Stimulated activated naive B cell treated with anti-CD40 and anti-IgM and Interleukin-4, amounts not matched to agents 10 μg/mL and 1 μg/mL and 100 μg/mL, for 72 hours (primary cell): ENCODE measurements around the gene PRRC2A.

Source experiments
- ATAC-seq, 2 donors: fragments of 150-1000 bp; cut with Tn5 transposase; replicated peaks; 2 replicates each; pipeline ENCODE4 v1.10.0; 2021; ENCODE audit warnings: moderate library complexity in 1 of 2
- DNase-seq: peaks from one replicate; pipeline ENCODE4 v3.0.0; 2021
- H3K27ac Mint-ChIP-seq: one replicate; pipeline ENCODE4 v1.8.0; 2022; ENCODE audit warnings: mild to moderate bottlenecking, mixed read lengths
- H3K27me3 Mint-ChIP-seq, 2 donors: one replicate each; pipeline ENCODE4 v1.8.0; 2022; ENCODE audit warnings: mixed read lengths in 2 of 2
- H3K36me3 Mint-ChIP-seq, 2 donors: one replicate each; pipeline ENCODE4 v1.8.0; 2022; ENCODE audit warnings: mixed read lengths in 2 of 2, mild to moderate bottlenecking in 1 of 2
- H3K4me1 Mint-ChIP-seq, 2 donors: one replicate each; pipeline ENCODE4 v1.8.0; 2022; ENCODE audit warnings: mixed read lengths in 2 of 2, mild to moderate bottlenecking in 1 of 2
- H3K4me3 Mint-ChIP-seq, 2 donors: one replicate each; pipeline ENCODE4 v1.8.0; 2022; ENCODE audit warnings: mild to moderate bottlenecking in 2 of 2, mixed read lengths in 2 of 2, moderate library complexity in 1 of 2
- H3K9me3 Mint-ChIP-seq, 2 donors: one replicate each; pipeline ENCODE4 v1.8.0; 2022; ENCODE audit warnings: mixed read lengths in 2 of 2, mild to moderate bottlenecking in 1 of 2

PRRC2A gene

GRCh38 chr6:31620586-31621319 lies at the start of gene PRRC2A:
Gene PRRC2A, plus strand, starts transcription at chr6:31620715. Its CDS starts 2,075 bp downstream, at chr6:31622790.
- peak; percentile 36 to 38 for ATAC-seq
- no peak for DNase-seq
- peaks cover 31 to 36% of the 10 kb centered on the region in 2 donors for H3K36me3 Mint-ChIP-seq
- no peaks in the 10 kb centered on the region for H3K27me3 Mint-ChIP-seq
- peaks cover 28 to 30% of the 10 kb centered on the region in 2 donors for H3K4me1 Mint-ChIP-seq
- H3K27ac Mint-ChIP-seq, result peak within 1 kb of the TSS; percentile 95
- H3K4me3 Mint-ChIP-seq, result peak within 1 kb of the TSS; percentile 90 to 91
- H3K9me3 Mint-ChIP-seq, result no peaks in the 10 kb centered on the region

GRCh38 chr6:31572041-31572911 lies 48.2 kb upstream of the PRRC2A start, which contains the start of gene LTA:
Gene LTA, plus strand, starts transcription at chr6:31572289. Its CDS starts 454 bp downstream, at chr6:31572743.
- ATAC-seq, result peak; percentile 53 to 56
- H3K27me3 Mint-ChIP-seq, result no peaks in the 10 kb centered on the region
- peak; percentile 74 for DNase-seq
- H3K4me1 Mint-ChIP-seq, result peaks cover 72 to 97% of the 10 kb centered on the region in 2 donors
- H3K4me3 Mint-ChIP-seq, result peak within 1 kb of the TSS; percentile 90 to 100
- peak within 1 kb of the TSS; percentile 100 for H3K27ac Mint-ChIP-seq
- peaks cover 25 to 50% of the 10 kb centered on the region in 2 donors for H3K36me3 Mint-ChIP-seq
- H3K9me3 Mint-ChIP-seq, result no peaks in the 10 kb centered on the region

- Mint-ChIP-seq H3K27me3 (no peaks in the 10 kb centered on the region), H3K4me1 (peaks cover 64 to 95% of the 10 kb centered on the region in 2 donors), H3K36me3 (peaks cover 32 to 51% of the 10 kb centered on the region in 2 donors), H3K27ac (peak overlapping the region; percentile 100), H3K4me3 (peak overlapping the region; percentile 90 to 100), H3K9me3 (no peaks in the 10 kb centered on the region)
- no peak for DNase-seq
- no peak for ATAC-seq
Measured at GRCh38 chr6:31573239-31574105, 47.0 kb upstream of the PRRC2A start.

- peaks cover 37 to 58% of the 10 kb centered on the region in 2 donors for H3K36me3 Mint-ChIP-seq
- H3K9me3 Mint-ChIP-seq, result no peaks in the 10 kb centered on the region
- H3K4me3 Mint-ChIP-seq, result peak overlapping the region; percentile 90 to 100
- DNase-seq, result peak; percentile 75
- H3K27me3 Mint-ChIP-seq, result no peaks in the 10 kb centered on the region
- peak overlapping the region; percentile 100 for H3K27ac Mint-ChIP-seq
- peaks cover 67 to 95% of the 10 kb centered on the region in 2 donors for H3K4me1 Mint-ChIP-seq
- peak; percentile 45 to 53 for ATAC-seq
Measured at GRCh38 chr6:31574106-31575061, 46.1 kb upstream of the PRRC2A start.

GRCh38 chr6:31575335-31575901 lies 45.1 kb upstream of the PRRC2A start, which contains the start of gene TNF:
Gene TNF, plus strand, starts transcription at chr6:31575565. Its CDS starts 177 bp downstream, at chr6:31575742.
- Mint-ChIP-seq H3K36me3 (peaks cover 37 to 58% of the 10 kb centered on the region in 2 donors), H3K4me1 (peaks cover 69 to 95% of the 10 kb centered on the region in 2 donors)
- peak; percentile 44 to 49 for ATAC-seq

GRCh38 chr6:31575952-31576685 lies 44.4 kb upstream of the PRRC2A start:
- Mint-ChIP-seq H3K4me1 (peaks cover 69 to 97% of the 10 kb centered on the region in 2 donors), H3K27me3 (no peaks in the 10 kb centered on the region), H3K27ac (peak overlapping the region; percentile 100), H3K4me3 (peak overlapping the region; percentile 90 to 100), H3K9me3 (no peaks in the 10 kb centered on the region), H3K36me3 (peaks cover 40 to 61% of the 10 kb centered on the region in 2 donors)
- ATAC-seq (no peak), DNase-seq (no peak)

More at GRCh38 chr6:31575335-31575901, 45.1 kb upstream of the PRRC2A start, which contains the start of gene TNF:
- peak; percentile 88 for DNase-seq
- Mint-ChIP-seq H3K27me3 (no peaks in the 10 kb centered on the region), H3K9me3 (no peaks in the 10 kb centered on the region), H3K4me3 (peak within 1 kb of the TSS; percentile 90 to 100), H3K27ac (peak within 1 kb of the TSS; percentile 100)

- Mint-ChIP-seq H3K9me3 (no peaks in the 10 kb centered on the region), H3K4me1 (peaks cover 66 to 98% of the 10 kb centered on the region in 2 donors), H3K4me3 (peak overlapping the region; percentile 90 to 100), H3K36me3 (peaks cover 43 to 63% of the 10 kb centered on the region in 2 donors), H3K27me3 (no peaks in the 10 kb centered on the region), H3K27ac (peak overlapping the region; percentile 100)
- no peak for ATAC-seq
- DNase-seq, result no peak
Measured at GRCh38 chr6:31576897-31577578, 43.5 kb upstream of the PRRC2A start.

- DNase-seq (no peak), ATAC-seq (no peak)
- Mint-ChIP-seq H3K27ac (peak overlapping the region; percentile 100), H3K27me3 (no peaks in the 10 kb centered on the region), H3K4me1 (peaks cover 69 to 98% of the 10 kb centered on the region in 2 donors), H3K4me3 (peak overlapping the region; percentile 90 to 100), H3K36me3 (peaks cover 41 to 59% of the 10 kb centered on the region in 2 donors), H3K9me3 (no peaks in the 10 kb centered on the region)
Measured at GRCh38 chr6:31577579-31577966, 42.9 kb upstream of the PRRC2A start.

GRCh38 chr6:31578184-31579118 lies 42.1 kb upstream of the PRRC2A start:
- H3K36me3 Mint-ChIP-seq, result peaks cover 38 to 50% of the 10 kb centered on the region in 2 donors

GRCh38 chr6:31579119-31579505 lies 41.4 kb upstream of the PRRC2A start:
- no peak for ATAC-seq
- H3K4me1 Mint-ChIP-seq, result peaks cover 59 to 88% of the 10 kb centered on the region in 2 donors
- H3K9me3 Mint-ChIP-seq, result no peaks in the 10 kb centered on the region
- peak overlapping the region; percentile 25 for H3K27ac Mint-ChIP-seq
- no peak for DNase-seq
- no peaks in the 10 kb centered on the region for H3K27me3 Mint-ChIP-seq
- peaks cover 34 to 43% of the 10 kb centered on the region in 2 donors for H3K36me3 Mint-ChIP-seq
- H3K4me3 Mint-ChIP-seq, result peak overlapping the region in 1 of 2 donors; percentile 68

More at GRCh38 chr6:31578184-31579118, 42.1 kb upstream of the PRRC2A start:
- no peak for ATAC-seq
- H3K4me3 Mint-ChIP-seq, result peak overlapping the region; percentile 41 to 68
- peak overlapping the region; percentile 49 for H3K27ac Mint-ChIP-seq
- no peaks in the 10 kb centered on the region for H3K9me3 Mint-ChIP-seq
- H3K27me3 Mint-ChIP-seq, result no peaks in the 10 kb centered on the region
- DNase-seq, result no peak
- H3K4me1 Mint-ChIP-seq, result peaks cover 66 to 95% of the 10 kb centered on the region in 2 donors
